ENCODE results near the gene SUZ12.
"Not testable (repeated sequence)": the region's sequence is repeated elsewhere in the genome, so short reads cannot be mapped to it uniquely, and the experiment has no call there.

The SUZ12 gene

GRCh38 chr17:31964131-31964530 lies 27.3 kb downstream of the SUZ12 start:
- not testable (repeated sequence) for DNase-seq

- no peak for DNase-seq
Observed at GRCh38 chr17:31967648-31968047, 30.8 kb downstream of the SUZ12 start.

GRCh38 chr17:31970416-31970815 lies 33.6 kb downstream of the SUZ12 start:
- not testable (repeated sequence) for DNase-seq

- DNase-seq: not testable (repeated sequence)
Observed at GRCh38 chr17:31974269-31975071, 37.7 kb downstream of the SUZ12 start.

- DNase-seq: not testable (repeated sequence)
Observed at GRCh38 chr17:31975391-31975790, 38.6 kb downstream of the SUZ12 start.

GRCh38 chr17:31991821-31992220 lies 55.0 kb downstream of the SUZ12 start:
- not testable (repeated sequence) for DNase-seq

GRCh38 chr17:31997005-31997404 lies 60.2 kb downstream of the SUZ12 start:
- no peak for DNase-seq

GRCh38 chr17:32006957-32007462 lies 70.2 kb downstream of the SUZ12 start, which contains the start of gene LRRC37B:
TSS of gene LRRC37B (plus strand) at chr17:32007383. CDS start at chr17:32021393, 14,010 bp downstream.
- peak; percentile 96 for DNase-seq

- DNase-seq: peak; percentile 65
Observed at GRCh38 chr17:32007463-32008298, 70.9 kb downstream of the SUZ12 start.

GRCh38 chr17:32009262-32009542 lies 72.4 kb downstream of the SUZ12 start:
- DNase-seq: no peak

GRCh38 chr17:32010114-32010513 lies 73.3 kb downstream of the SUZ12 start:
- DNase-seq: no peak

- DNase-seq: no peak
Observed at GRCh38 chr17:32015245-32016013, 78.6 kb downstream of the SUZ12 start.

- no peak for DNase-seq
Observed at GRCh38 chr17:32016231-32016630, 79.4 kb downstream of the SUZ12 start.

GRCh38 chr17:32019228-32019627 lies 82.4 kb downstream of the SUZ12 start:
- DNase-seq: no peak

GRCh38 chr17:32020943-32021614 lies 84.3 kb downstream of the SUZ12 start:
- DNase-seq: no peak

GRCh38 chr17:32021615-32021955 lies 84.8 kb downstream of the SUZ12 start:
- no peak for DNase-seq

- not testable (repeated sequence) for DNase-seq
Observed at GRCh38 chr17:32022554-32022953, 85.7 kb downstream of the SUZ12 start.

GRCh38 chr17:32027271-32027670 lies 90.5 kb downstream of the SUZ12 start:
- not testable (repeated sequence) for DNase-seq

- no peak for DNase-seq
Observed at GRCh38 chr17:32033223-32033622, 96.4 kb downstream of the SUZ12 start.

GRCh38 chr17:32033812-32034211 lies 97.0 kb downstream of the SUZ12 start:
- DNase-seq: not testable (repeated sequence)

- not testable (repeated sequence) for DNase-seq
Observed at GRCh38 chr17:32040246-32040645, 103.4 kb downstream of the SUZ12 start.

GRCh38 chr17:32041306-32041875 lies 104.6 kb downstream of the SUZ12 start:
- not testable (repeated sequence) for DNase-seq

All from activated CD4-positive, CD25-positive, alpha-beta regulatory T cell treated with anti-CD3 and anti-CD28 coated beads, Interleukin-2, amount 50 U/mL, for 72 hours (primary cell).